ENCODE measurements around the gene ZNF532.

GRCh38 chr18:59026831-59027410 is 162.2 kb downstream of the ZNF532 start:
- TF ChIP-seq ZNF274 (IDR thresholded peaks at IDR 0.05; ENCODE audit: low read depth, low read length) (no peak), SUZ12 (IDR thresholded peaks at IDR 0.05; ENCODE audit: extremely low read depth, insufficient read depth, insufficient read length) (no peak), YY1 (IDR thresholded peaks at IDR 0.05; ENCODE audit: insufficient read depth, insufficient read length) (no peak)

All from NT2/D1 (cell line).